ENCODE data around the gene PKM. TPM values are rescaled to one million over a fixed set of nuclear protein-coding genes. Genes with fewer than 3 reads are reported as not detected.

Gene PKM
- total RNA-seq, 1 experiment from 2014 or later, result 1,026 TPM

GRCh38 chr15:72166716-72167417 lies 64.1 kb downstream of the PKM start:
- H3K4me3 Mint-ChIP-seq, result no peak overlapping the region
- Histone ChIP-seq H3K4me2 (ENCODE audit: insufficient read depth, insufficient read length, low read length) (no peak overlapping the region), H3K23ac (ENCODE audit: insufficient read length, low read depth, low read length) (no peak overlapping the region), H2BK15ac (ENCODE audit: low read depth, low read length) (no peak overlapping the region), H4K20me1 (ENCODE audit: control insufficient read depth, insufficient read depth, insufficient read length) (no peaks in the 10 kb centered on the region), H4K91ac (ENCODE audit: insufficient read length, low read depth, low read length) (no peak overlapping the region), H3K56ac (ENCODE audit: insufficient read length, low read depth, low read length) (no peak overlapping the region), H3K79me2 (ENCODE audit: insufficient read depth, low read length) (no peaks in the 10 kb centered on the region), H3K4ac (ENCODE audit: low read depth, low read length) (no peak overlapping the region), H2AFZ (ENCODE audit: low read length) (no peak overlapping the region), H3K79me1 (ENCODE audit: insufficient read depth, low read depth, low read length, poor library complexity, severe bottlenecking) (no peaks in the 10 kb centered on the region), H4K8ac (replicated peaks; ENCODE audit: insufficient read length, low read depth, low read length) (no peak overlapping the region), H3K14ac (ENCODE audit: insufficient read depth, low read length) (no peak overlapping the region), H3K23me2 (ENCODE audit: insufficient read length, low read depth, low read length, poor library complexity, severe bottlenecking) (no peaks in the 10 kb centered on the region), H3K18ac (ENCODE audit: insufficient read length, low read depth, low read length) (no peak overlapping the region), H3K27ac (ENCODE audit: insufficient read length, low read depth, low read length) (no peak overlapping the region), H2BK12ac (ENCODE audit: insufficient read length, low read depth, low read length) (no peak overlapping the region), H2BK20ac (ENCODE audit: low read depth, low read length, poor library complexity, severe bottlenecking) (no peak overlapping the region), H3K4me1 (ENCODE audit: insufficient read depth, low read length) (no peaks in the 10 kb centered on the region; the same call in 1 of the 2 replicates), H3K27me3 (ENCODE audit: insufficient read depth, low read length) (no peaks in the 10 kb centered on the region), H2BK5ac (ENCODE audit: insufficient read length, low read length) (no peak overlapping the region), H4K5ac (ENCODE audit: insufficient read length, low read depth, low read length) (no peak overlapping the region), H2AK5ac (ENCODE audit: insufficient read length, low read length) (no peak overlapping the region), H3K9ac (ENCODE audit: extremely low read depth, insufficient read length, low read length) (no peak overlapping the region), H2BK120ac (ENCODE audit: low read depth, low read length, poor library complexity, severe bottlenecking) (no peak overlapping the region), H3K9me3 (ENCODE audit: control insufficient read depth, low read depth, low read length) (no peaks in the 10 kb centered on the region), H3T11ph (ENCODE audit: low read length) (no peak overlapping the region)
- no peaks in the 10 kb centered on the region; the same call in 1 of the 2 replicates for H3K27me3 Mint-ChIP-seq (ENCODE audit: low read depth)
- H3K27ac Mint-ChIP-seq, result no peak overlapping the region
- H3K9me3 Mint-ChIP-seq, result no peaks in the 10 kb centered on the region; a peak in 1 of 5 replicates
- no peaks in the 10 kb centered on the region for H3K36me3 Mint-ChIP-seq (ENCODE audit: insufficient read depth in 1 of 3, low read depth in 3 of 3)
- no peak for DNase-seq
- peaks cover 10 to 12% of the 10 kb centered on the region in 2 experiments for H3K4me1 Mint-ChIP-seq
- TF ChIP-seq CTCF (conservative IDR thresholded peaks at IDR 0.05), result no peak
- WGBS (ENCODE audit: extremely low coverage, insufficient read length, low lambda C conversion rate), result no CpG with 5 or more reads among the region's 5 CpGs
